HuH-7 (cell line): ENCODE data around the gene TIMP3.
A peak's percentile ranks its signal among the peaks of the same experiment; 100 is the strongest.
"Not testable (repeated sequence)": the region's sequence is repeated elsewhere in the genome, so short reads cannot be mapped to it uniquely, and the experiment has no call there.

ENCODE experiments used
- DNase-seq: peaks from one replicate; pipeline ENCODE4 v3.0.0; 2011; ENCODE audit warnings: low spot score

The TIMP3 gene

GRCh38 chr22:32801537-32802236, at the start of gene TIMP3:
TSS of gene TIMP3 (plus strand) at chr22:32801705. CDS start at chr22:32802002, 297 bp downstream.
- DNase-seq, result peak; percentile 92

- no peak for DNase-seq
Measured at GRCh38 chr22:32752326-32752725, 49.2 kb upstream of the TIMP3 start.

- DNase-seq, result no peak
Measured at GRCh38 chr22:32752816-32753520, 48.5 kb upstream of the TIMP3 start.

- no peak for DNase-seq
Measured at GRCh38 chr22:32753591-32753990, 47.9 kb upstream of the TIMP3 start.

- DNase-seq, result peak; percentile 68
Measured at GRCh38 chr22:32754413-32755041, 47.0 kb upstream of the TIMP3 start.

- DNase-seq, result not testable (repeated sequence)
Measured at GRCh38 chr22:32757086-32757762, 44.3 kb upstream of the TIMP3 start.

- DNase-seq, result no peak
Measured at GRCh38 chr22:32758866-32759385, 42.6 kb upstream of the TIMP3 start.

- no peak for DNase-seq
Measured at GRCh38 chr22:32760396-32760795, 41.1 kb upstream of the TIMP3 start.

GRCh38 chr22:32760815-32761214, 40.7 kb upstream of the TIMP3 start:
- no peak for DNase-seq

GRCh38 chr22:32761251-32761903, 40.1 kb upstream of the TIMP3 start:
- DNase-seq, result no peak

GRCh38 chr22:32764330-32765131, 37.0 kb upstream of the TIMP3 start:
- no peak for DNase-seq

- no peak for DNase-seq
Measured at GRCh38 chr22:32765132-32765618, 36.3 kb upstream of the TIMP3 start.

- DNase-seq, result no peak
Measured at GRCh38 chr22:32771756-32772155, 29.7 kb upstream of the TIMP3 start.

- DNase-seq, result peak; percentile 50
Measured at GRCh38 chr22:32775957-32776356, 25.5 kb upstream of the TIMP3 start.

GRCh38 chr22:32776397-32776796, 25.1 kb upstream of the TIMP3 start:
- DNase-seq, result no peak

GRCh38 chr22:32776802-32777201, 24.7 kb upstream of the TIMP3 start:
- DNase-seq, result no peak

GRCh38 chr22:32777987-32778386, 23.5 kb upstream of the TIMP3 start:
- no peak for DNase-seq

- DNase-seq, result no peak
Measured at GRCh38 chr22:32780726-32781310, 20.7 kb upstream of the TIMP3 start.

GRCh38 chr22:32781695-32782094, 19.8 kb upstream of the TIMP3 start:
- DNase-seq, result no peak

- no peak for DNase-seq
Measured at GRCh38 chr22:32785321-32786026, 16.0 kb upstream of the TIMP3 start.
